ENCODE results near the gene THAP11. TPM values are rescaled to one million over a fixed set of nuclear protein-coding genes. Genes with fewer than 3 reads are reported as not detected.

The THAP11 gene
- total RNA-seq, 2 donors from 2014 or later, result 42.5 to 59.4 TPM

- Histone ChIP-seq H3K9me3 (no peaks in the 10 kb centered on the region), H3K27ac (peak overlapping the region; percentile 86 to 95), H3K27me3 (no peaks in the 10 kb centered on the region), H3K36me3 (no peaks in the 10 kb centered on the region), H3K4me3 (no peak overlapping the region), H3K4me1 (peaks cover 0 to 57% of the 10 kb centered on the region in 2 donors)
- no peak for DNase-seq (ENCODE audit: low spot score)
- TF ChIP-seq CTCF (IDR thresholded peaks at IDR 0.05), result no peak
Observed at GRCh38 chr16:67855789-67856188, 13.7 kb downstream of the THAP11 start.

- Histone ChIP-seq H3K36me3 (no peaks in the 10 kb centered on the region), H3K27ac (peak overlapping the region; percentile 86 to 95), H3K4me1 (peaks cover 0 to 69% of the 10 kb centered on the region in 2 donors), H3K4me3 (no peak overlapping the region), H3K9me3 (no peaks in the 10 kb centered on the region), H3K27me3 (no peaks in the 10 kb centered on the region)
- no peak for TF ChIP-seq CTCF (IDR thresholded peaks at IDR 0.05)
- DNase-seq (ENCODE audit: low spot score), result no peak
Observed at GRCh38 chr16:67856927-67857546, 14.9 kb downstream of the THAP11 start.

- Histone ChIP-seq H3K4me3 (no peak overlapping the region), H3K4me1 (peaks cover 0 to 76% of the 10 kb centered on the region in 2 donors), H3K9me3 (no peaks in the 10 kb centered on the region), H3K27me3 (no peaks in the 10 kb centered on the region), H3K27ac (peak overlapping the region; percentile 86 to 95), H3K36me3 (no peaks in the 10 kb centered on the region)
- DNase-seq (ENCODE audit: low spot score), result peak; percentile 97
- no peak for TF ChIP-seq CTCF (IDR thresholded peaks at IDR 0.05)
Observed at GRCh38 chr16:67857547-67858233, 15.6 kb downstream of the THAP11 start.

DNA sequence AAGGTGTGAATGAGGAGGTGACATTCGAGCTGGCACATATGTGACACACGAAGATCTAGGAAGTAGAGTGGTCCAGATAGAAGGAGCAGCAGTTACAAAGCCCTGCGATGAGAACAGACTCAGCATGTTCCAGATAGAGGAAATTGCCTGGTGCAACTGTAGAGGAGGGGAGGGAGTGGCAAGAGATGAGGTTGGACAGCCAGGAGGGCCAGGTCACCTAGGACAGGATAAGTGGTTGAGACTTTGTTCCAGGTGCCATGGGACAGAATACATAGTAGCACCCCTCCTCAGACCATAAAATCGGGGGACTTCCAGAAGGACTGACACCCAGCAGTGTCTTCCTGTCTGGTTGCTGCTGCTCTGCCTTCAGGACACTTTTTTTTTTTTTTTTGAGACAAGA is 16.4 kb downstream of the THAP11 start:
- no peak overlapping the region for H3K4me3 ChIP-seq
- peaks cover 0 to 82% of the 10 kb centered on the region in 2 donors for H3K4me1 ChIP-seq
- H3K9me3 ChIP-seq, result no peaks in the 10 kb centered on the region

DNA sequence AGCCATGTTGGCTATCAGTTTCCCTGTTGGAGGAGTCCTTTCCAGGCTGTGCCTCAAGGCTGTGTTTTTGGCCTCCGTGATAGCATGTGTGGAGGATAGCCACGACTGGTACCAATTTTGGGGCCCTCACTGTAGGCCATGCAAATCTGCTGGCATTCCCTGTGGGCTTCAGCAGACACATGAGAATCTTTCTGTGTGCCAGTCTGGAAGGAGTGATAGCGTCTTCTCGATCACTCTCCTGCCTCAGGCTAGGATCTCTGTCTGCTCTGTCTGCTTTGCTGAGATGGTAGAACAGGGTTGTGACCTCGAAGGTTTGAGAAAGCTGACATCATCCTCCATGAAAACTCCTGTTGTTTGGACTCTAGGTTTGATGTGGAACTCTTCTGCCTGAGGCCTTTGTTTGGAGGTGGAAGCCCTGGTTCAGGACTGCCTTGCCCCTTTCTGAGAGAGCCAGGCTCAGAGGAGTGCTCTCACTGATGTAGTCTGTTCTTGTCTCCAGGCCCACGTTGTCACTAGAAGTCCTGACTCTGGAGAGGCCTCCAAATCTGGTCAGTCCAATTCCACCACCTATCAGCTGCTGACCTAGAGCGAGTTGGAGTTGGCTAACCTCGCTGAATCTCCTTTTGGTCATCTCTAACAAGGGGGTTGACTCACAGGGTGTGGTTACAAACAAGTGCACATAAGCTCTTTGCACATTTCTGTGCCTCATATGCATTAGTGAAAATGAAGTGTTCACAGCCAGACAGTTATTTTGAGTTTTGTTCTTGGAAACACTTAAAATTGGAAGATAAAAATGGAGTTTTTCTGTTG is 18.7 kb downstream of the THAP11 start:
- Histone ChIP-seq H3K27me3 (no peaks in the 10 kb centered on the region), H3K27ac (peak overlapping the region; percentile 88 to 95), H3K36me3 (peaks cover 9% of the 10 kb centered on the region), H3K9me3 (no peaks in the 10 kb centered on the region), H3K4me3 (no peak overlapping the region), H3K4me1 (peaks cover 0 to 83% of the 10 kb centered on the region in 2 donors)
- DNase-seq (ENCODE audit: low spot score), result peak; percentile 72
- no peak for TF ChIP-seq CTCF (IDR thresholded peaks at IDR 0.05)

More for the DNA sequence above, 16.4 kb downstream of the THAP11 start:
- Histone ChIP-seq H3K27ac (peak overlapping the region; percentile 86 to 95), H3K36me3 (no peaks in the 10 kb centered on the region), H3K27me3 (no peaks in the 10 kb centered on the region)
- no peak for DNase-seq (ENCODE audit: low spot score)
- no peak for TF ChIP-seq CTCF (IDR thresholded peaks at IDR 0.05)

Data from right atrium auricular region (tissue), 2 donors.